ENCODE results near the gene RPL35A. TPM values are rescaled to one million over a fixed set of nuclear protein-coding genes. Genes with fewer than 3 reads are reported as not detected.

RPL35A gene
- total and polyA plus RNA-seq, 2 experiments from 2014 or later, result 405 to 803 TPM

GRCh38 chr3:197970588-197970987 is 20.6 kb downstream of the RPL35A start:
- Histone ChIP-seq H3K4me2 (ENCODE audit: unreplicated experiment) (no peak overlapping the region), H3K36me3 (ENCODE audit: low read depth) (no peaks in the 10 kb centered on the region), H4K20me1 (ENCODE audit: insufficient read depth) (no peaks in the 10 kb centered on the region), H2AFZ (no peak overlapping the region), H3F3A (ENCODE audit: insufficient read depth) (no peaks in the 10 kb centered on the region), H3K4me1 (ENCODE audit: insufficient read depth) (no peaks in the 10 kb centered on the region), H3K27me3 (replicated peaks; ENCODE audit: insufficient read depth) (no peaks in the 10 kb centered on the region), H3K9ac (no peak overlapping the region), H3K9me2 (ENCODE audit: insufficient read depth) (no peaks in the 10 kb centered on the region), H3K9me3 (ENCODE audit: low read depth) (no peaks in the 10 kb centered on the region), H3K79me2 (ENCODE audit: insufficient read depth) (no peaks in the 10 kb centered on the region), H3K4me3 (no peak overlapping the region), H3K27ac (no peak overlapping the region)
- no peak for TF ChIP-seq EZH2phosphoT487 (IDR thresholded peaks at IDR 0.05; ENCODE audit: insufficient read depth, low read depth)
- TF ChIP-seq EZH2 (IDR thresholded peaks at IDR 0.05; ENCODE audit: insufficient read depth, poor library complexity, severe bottlenecking), result no peak
- DNase-seq, result no peak
- in situ Hi-C loops (cut with MboI), result no loop called here
- 53 to 61% methylated on average over 3 of the region's 3 CpGs for WGBS, 2 experiments (ENCODE audit: low coverage in 1 of 2, low lambda C conversion rate in 2 of 2, missing lambda C conversion rate in 2 of 2)

GRCh38 chr3:197974016-197974415 is 24.0 kb downstream of the RPL35A start:
- Histone ChIP-seq H2AFZ (no peak overlapping the region), H3K27me3 (replicated peaks; ENCODE audit: insufficient read depth) (no peaks in the 10 kb centered on the region), H3K36me3 (ENCODE audit: low read depth) (no peaks in the 10 kb centered on the region), H3K4me3 (no peak overlapping the region), H3K9me3 (ENCODE audit: low read depth) (no peaks in the 10 kb centered on the region), H3K9me2 (ENCODE audit: insufficient read depth) (no peaks in the 10 kb centered on the region), H3K4me1 (ENCODE audit: insufficient read depth) (no peaks in the 10 kb centered on the region), H3K79me2 (ENCODE audit: insufficient read depth) (no peaks in the 10 kb centered on the region), H3K9ac (no peak overlapping the region), H3K4me2 (ENCODE audit: unreplicated experiment) (no peak overlapping the region), H4K20me1 (ENCODE audit: insufficient read depth) (no peaks in the 10 kb centered on the region), H3K27ac (no peak overlapping the region), H3F3A (ENCODE audit: insufficient read depth) (no peaks in the 10 kb centered on the region)
- 86 to 92% methylated on average over 1 of the region's 1 CpG for WGBS, 2 experiments (ENCODE audit: low coverage in 1 of 2, low lambda C conversion rate in 2 of 2, missing lambda C conversion rate in 2 of 2)
- in situ Hi-C loops (cut with MboI), result no loop called here
- no peak for DNase-seq
- no peak for TF ChIP-seq EZH2 (IDR thresholded peaks at IDR 0.05; ENCODE audit: insufficient read depth, poor library complexity, severe bottlenecking)
- no peak for TF ChIP-seq EZH2phosphoT487 (IDR thresholded peaks at IDR 0.05; ENCODE audit: insufficient read depth, low read depth)

- no peak overlapping the region for H2AFZ ChIP-seq
- H3K9me2 ChIP-seq (ENCODE audit: insufficient read depth), result no peaks in the 10 kb centered on the region
- H3K27ac ChIP-seq, result no peak overlapping the region
- no peaks in the 10 kb centered on the region for H3K36me3 ChIP-seq (ENCODE audit: low read depth)
- H3K4me3 ChIP-seq, result no peak overlapping the region
- DNase-seq, result no peak
- H3K79me2 ChIP-seq (ENCODE audit: insufficient read depth), result no peaks in the 10 kb centered on the region
- H3K27me3 ChIP-seq (replicated peaks; ENCODE audit: insufficient read depth), result no peaks in the 10 kb centered on the region
- no peaks in the 10 kb centered on the region for H3K4me1 ChIP-seq (ENCODE audit: insufficient read depth)
- in situ Hi-C loops (cut with MboI), result no loop called here
- no peak overlapping the region for H3K4me2 ChIP-seq (ENCODE audit: unreplicated experiment)
- no peaks in the 10 kb centered on the region for H4K20me1 ChIP-seq (ENCODE audit: insufficient read depth)
- no peaks in the 10 kb centered on the region for H3F3A ChIP-seq (ENCODE audit: insufficient read depth)
- WGBS, 2 experiments (ENCODE audit: low coverage in 1 of 2, low lambda C conversion rate in 2 of 2, missing lambda C conversion rate in 2 of 2), result 95 to 96% methylated on average over 8 of the region's 8 CpGs
- H3K9ac ChIP-seq, result no peak overlapping the region
- TF ChIP-seq EZH2 (IDR thresholded peaks at IDR 0.05; ENCODE audit: insufficient read depth, poor library complexity, severe bottlenecking), result no peak
- TF ChIP-seq EZH2phosphoT487 (IDR thresholded peaks at IDR 0.05; ENCODE audit: insufficient read depth, low read depth), result no peak
- no peaks in the 10 kb centered on the region for H3K9me3 ChIP-seq (ENCODE audit: low read depth)
These were observed 25.3 kb downstream of the RPL35A start for GRCh38 chr3:197975311-197975710.

GRCh38 chr3:197983076-197983475 is 33.1 kb downstream of the RPL35A start:
- Histone ChIP-seq H3K4me2 (ENCODE audit: unreplicated experiment) (no peak overlapping the region), H3K9me3 (ENCODE audit: low read depth) (no peaks in the 10 kb centered on the region), H3F3A (ENCODE audit: insufficient read depth) (no peaks in the 10 kb centered on the region), H2AFZ (no peak overlapping the region), H3K4me3 (no peak overlapping the region), H3K27ac (no peak overlapping the region), H3K9ac (no peak overlapping the region), H3K79me2 (ENCODE audit: insufficient read depth) (no peaks in the 10 kb centered on the region), H3K27me3 (replicated peaks; ENCODE audit: insufficient read depth) (no peaks in the 10 kb centered on the region), H3K9me2 (ENCODE audit: insufficient read depth) (no peaks in the 10 kb centered on the region), H3K4me1 (ENCODE audit: insufficient read depth) (no peaks in the 10 kb centered on the region), H3K36me3 (ENCODE audit: low read depth) (no peaks in the 10 kb centered on the region), H4K20me1 (ENCODE audit: insufficient read depth) (no peaks in the 10 kb centered on the region)
- no peak for DNase-seq
- 95 to 100% methylated on average over 1 of the region's 1 CpG for WGBS, 2 experiments (ENCODE audit: low coverage in 1 of 2, low lambda C conversion rate in 2 of 2, missing lambda C conversion rate in 2 of 2)
- in situ Hi-C loops (cut with MboI), result no loop called here
- no peak for TF ChIP-seq EZH2phosphoT487 (IDR thresholded peaks at IDR 0.05; ENCODE audit: insufficient read depth, low read depth)
- TF ChIP-seq EZH2 (IDR thresholded peaks at IDR 0.05; ENCODE audit: insufficient read depth, poor library complexity, severe bottlenecking), result no peak

- no peaks in the 10 kb centered on the region for H3F3A ChIP-seq (ENCODE audit: insufficient read depth)
- no peak overlapping the region for H3K27ac ChIP-seq
- WGBS, 2 experiments (ENCODE audit: low coverage in 1 of 2, low lambda C conversion rate in 2 of 2, missing lambda C conversion rate in 2 of 2), result 85 to 88% methylated on average over 4 of the region's 4 CpGs
- TF ChIP-seq EZH2 (IDR thresholded peaks at IDR 0.05; ENCODE audit: insufficient read depth, poor library complexity, severe bottlenecking), result no peak
- no peak for TF ChIP-seq EZH2phosphoT487 (IDR thresholded peaks at IDR 0.05; ENCODE audit: insufficient read depth, low read depth)
- H3K4me2 ChIP-seq (ENCODE audit: unreplicated experiment), result no peak overlapping the region
- no peaks in the 10 kb centered on the region for H3K9me3 ChIP-seq (ENCODE audit: low read depth)
- no peaks in the 10 kb centered on the region for H3K4me1 ChIP-seq (ENCODE audit: insufficient read depth)
- in situ Hi-C loops (cut with MboI), result no loop called here
- no peak overlapping the region for H3K4me3 ChIP-seq
- H3K36me3 ChIP-seq (ENCODE audit: low read depth), result no peaks in the 10 kb centered on the region
- no peaks in the 10 kb centered on the region for H3K79me2 ChIP-seq (ENCODE audit: insufficient read depth)
- no peak for DNase-seq
- no peak overlapping the region for H2AFZ ChIP-seq
- H3K27me3 ChIP-seq (replicated peaks; ENCODE audit: insufficient read depth), result no peaks in the 10 kb centered on the region
- no peaks in the 10 kb centered on the region for H4K20me1 ChIP-seq (ENCODE audit: insufficient read depth)
- no peak overlapping the region for H3K9ac ChIP-seq
- H3K9me2 ChIP-seq (ENCODE audit: insufficient read depth), result no peaks in the 10 kb centered on the region
These were observed 39.7 kb downstream of the RPL35A start for GRCh38 chr3:197989651-197990050.

Measured in GM23248 (cell line).